Smooth muscle cell (in vitro differentiated cells): ENCODE data around the gene DPPA5. TPM values are rescaled to one million over a fixed set of nuclear protein-coding genes. Genes with fewer than 3 reads are reported as not detected.
"Not testable (repeated sequence)": the region's sequence is repeated elsewhere in the genome, so short reads cannot be mapped to it uniquely, and the experiment has no call there.

Experiments used
- DNase-seq: peaks from one replicate; lab custom pipeline; 2025; ENCODE audit not compliant: unreplicated experiment; lab: John Stamatoyannopoulos, UW
- H2AFZ ChIP-seq: fragments of 200-600 bp; sonication (generic); 2 replicates; pipeline ENCODE4 v1.6.0; 2016; ENCODE audit warnings: antibody characterized with exemption, low read depth, mild to moderate bottlenecking
- H3F3A ChIP-seq: fragments of 200-600 bp; sonication (generic); 2 replicates; pipeline ENCODE4 v1.6.0; 2017; ENCODE audit warnings: antibody characterized with exemption, low read depth
- H3K27ac ChIP-seq: fragments of 200-600 bp; sonication (generic); 2 replicates; pipeline ENCODE4 v1.5.1; 2016; ENCODE audit warnings: low read depth, mild to moderate bottlenecking
- H3K27me3 ChIP-seq: fragments of 200-600 bp; sonication (generic); 2 replicates; pipeline ENCODE4 v1.6.1; 2016; ENCODE audit warnings: low read depth, mild to moderate bottlenecking
- H3K36me3 ChIP-seq: fragments of 200-600 bp; sonication (generic); 2 replicates; pipeline ENCODE4 v1.5.1; 2016; ENCODE audit warnings: low read depth
- H3K4me1 ChIP-seq: fragments of 200-600 bp; sonication (generic); 2 replicates; pipeline ENCODE4 v1.5.1; 2016; ENCODE audit warnings: low read depth
- H3K4me2 ChIP-seq: fragments of 200-600 bp; sonication (generic); 2 replicates; pipeline ENCODE4 v1.6.0; 2016; ENCODE audit warnings: mild to moderate bottlenecking
- H3K4me3 ChIP-seq: fragments of 200-600 bp; sonication (generic); 2 replicates; pipeline ENCODE4 v1.5.1; 2016; ENCODE audit warnings: mild to moderate bottlenecking
- H3K79me2 ChIP-seq: fragments of 200-600 bp; sonication (generic); 2 replicates; pipeline ENCODE4 v1.6.0; 2016; ENCODE audit warnings: low read depth, mild to moderate bottlenecking
- H3K9ac ChIP-seq: fragments of 200-600 bp; sonication (generic); 2 replicates; pipeline ENCODE4 v1.6.0; 2016; ENCODE audit warnings: low read depth
- H3K9me3 ChIP-seq: fragments of 200-600 bp; sonication (generic); replicated peaks from 2 replicates; pipeline ENCODE4 v1.5.1; 2016; ENCODE audit warnings: low read depth
- H4K20me1 ChIP-seq: fragments of 200-600 bp; sonication (generic); 2 replicates; pipeline ENCODE4 v1.6.0; 2016; ENCODE audit warnings: low read depth
- WGBS: methylation state at CpG from one replicate; pipeline ENCODE4 v1.1.7; 2016; ENCODE audit warnings: low lambda C conversion rate; 5-methylcytosine and 5-hydroxymethylcytosine counted together
- polyA plus RNA-seq: library from polyadenylated mRNA; unstranded; fragments of >200 nt; fragmentation: Nextera tagmentation; extraction: Ambion mirVana; gene quantifications from 2 replicates; pipeline ENCODE4 v1.2.1, GENCODE V29; 2016
- total RNA-seq: library from RNA; depleted of rRNA; stranded (reverse); fragments of >200 nt; gene quantifications from 2 replicates; pipeline ENCODE4 v1.2.3, GENCODE V29; 2014
- TF ChIP-seq, protein P1 (sequence below): fragments of 200-600 bp; sonication (generic); IDR thresholded peaks from 2 replicates; pipeline ENCODE4 v1.5.1; 2017; ENCODE audit warnings: borderline replicate concordance, mild to moderate bottlenecking, antibody characterized with exemption; ENCODE audit not compliant: insufficient read depth, poor library complexity, severe bottlenecking

The DPPA5 gene
- total and polyA plus RNA-seq, 2 experiments from 2014 or later, result not detected

DNA sequence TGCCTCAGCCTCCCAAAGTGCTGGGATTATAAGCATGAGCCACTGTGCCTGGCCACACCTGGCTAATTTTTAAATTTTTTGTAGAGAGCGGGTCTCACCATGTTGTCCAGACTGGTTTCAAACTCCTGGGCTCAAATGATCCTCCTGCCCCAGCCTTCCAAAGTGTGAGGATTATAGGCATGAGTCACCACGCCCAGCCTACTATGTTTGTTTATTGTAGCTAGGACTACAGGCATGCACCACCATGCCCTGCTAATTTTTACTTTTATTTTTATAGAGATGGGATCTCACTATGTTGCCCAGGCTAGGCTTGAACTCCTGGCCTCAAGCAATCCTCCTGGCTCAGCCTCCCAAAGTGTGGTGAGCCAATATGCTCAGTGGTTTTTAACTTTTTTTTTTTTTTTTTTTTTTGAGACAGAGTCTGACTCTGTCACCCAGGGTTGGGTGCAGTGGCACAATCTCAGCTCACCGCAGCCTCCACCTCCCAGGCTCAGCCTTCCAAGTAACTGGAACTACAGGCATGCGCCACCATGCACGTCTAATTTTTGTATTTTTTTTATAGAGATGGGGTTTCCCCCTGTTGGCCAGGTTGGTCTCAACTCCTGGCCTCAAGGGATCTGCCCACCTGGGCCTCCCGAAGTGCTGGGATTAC, 28.5 kb upstream of the DPPA5 start:
- H4K20me1 ChIP-seq, result no peaks in the 10 kb centered on the region
- H3K4me2 ChIP-seq, result no peak overlapping the region
- TF ChIP-seq, protein P1, sequence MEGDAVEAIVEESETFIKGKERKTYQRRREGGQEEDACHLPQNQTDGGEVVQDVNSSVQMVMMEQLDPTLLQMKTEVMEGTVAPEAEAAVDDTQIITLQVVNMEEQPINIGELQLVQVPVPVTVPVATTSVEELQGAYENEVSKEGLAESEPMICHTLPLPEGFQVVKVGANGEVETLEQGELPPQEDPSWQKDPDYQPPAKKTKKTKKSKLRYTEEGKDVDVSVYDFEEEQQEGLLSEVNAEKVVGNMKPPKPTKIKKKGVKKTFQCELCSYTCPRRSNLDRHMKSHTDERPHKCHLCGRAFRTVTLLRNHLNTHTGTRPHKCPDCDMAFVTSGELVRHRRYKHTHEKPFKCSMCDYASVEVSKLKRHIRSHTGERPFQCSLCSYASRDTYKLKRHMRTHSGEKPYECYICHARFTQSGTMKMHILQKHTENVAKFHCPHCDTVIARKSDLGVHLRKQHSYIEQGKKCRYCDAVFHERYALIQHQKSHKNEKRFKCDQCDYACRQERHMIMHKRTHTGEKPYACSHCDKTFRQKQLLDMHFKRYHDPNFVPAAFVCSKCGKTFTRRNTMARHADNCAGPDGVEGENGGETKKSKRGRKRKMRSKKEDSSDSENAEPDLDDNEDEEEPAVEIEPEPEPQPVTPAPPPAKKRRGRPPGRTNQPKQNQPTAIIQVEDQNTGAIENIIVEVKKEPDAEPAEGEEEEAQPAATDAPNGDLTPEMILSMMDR, result no peak
- H3K4me3 ChIP-seq, result no peak overlapping the region
- 92% methylated on average over 6 of the region's 6 CpGs for WGBS
- H3K9ac ChIP-seq, result no peak overlapping the region
- no peaks in the 10 kb centered on the region for H3F3A ChIP-seq
- H3K79me2 ChIP-seq, result no peaks in the 10 kb centered on the region
- no peaks in the 10 kb centered on the region for H3K9me3 ChIP-seq
- no peak for DNase-seq
- H3K36me3 ChIP-seq, result no peaks in the 10 kb centered on the region
- no peak overlapping the region for H2AFZ ChIP-seq
- no peaks in the 10 kb centered on the region for H3K4me1 ChIP-seq
- H3K27me3 ChIP-seq, result no peaks in the 10 kb centered on the region
- no peak overlapping the region for H3K27ac ChIP-seq

DNA sequence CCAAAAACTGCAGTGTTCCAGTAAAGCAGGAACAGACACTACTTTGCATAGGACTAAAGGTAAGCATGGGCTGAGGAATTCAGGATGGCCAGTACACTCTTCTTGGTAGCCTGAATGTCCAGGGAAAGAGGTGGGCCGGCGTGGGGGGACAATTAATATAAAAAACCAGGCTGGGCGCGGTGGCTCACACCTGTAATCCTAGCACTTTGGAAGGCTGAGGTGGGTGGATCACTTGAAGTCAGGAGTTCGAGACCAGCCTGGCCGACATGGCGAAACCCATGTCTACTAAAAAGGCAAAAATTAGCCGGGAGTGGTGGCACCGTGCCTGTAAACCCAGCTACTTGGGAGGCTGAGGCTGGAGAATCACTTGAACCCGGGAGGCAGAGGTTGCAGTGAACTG, 27.5 kb upstream of the DPPA5 start:
- 96% methylated on average over 10 of the region's 10 CpGs for WGBS
- H3K27ac ChIP-seq, result not testable (repeated sequence)

DNA sequence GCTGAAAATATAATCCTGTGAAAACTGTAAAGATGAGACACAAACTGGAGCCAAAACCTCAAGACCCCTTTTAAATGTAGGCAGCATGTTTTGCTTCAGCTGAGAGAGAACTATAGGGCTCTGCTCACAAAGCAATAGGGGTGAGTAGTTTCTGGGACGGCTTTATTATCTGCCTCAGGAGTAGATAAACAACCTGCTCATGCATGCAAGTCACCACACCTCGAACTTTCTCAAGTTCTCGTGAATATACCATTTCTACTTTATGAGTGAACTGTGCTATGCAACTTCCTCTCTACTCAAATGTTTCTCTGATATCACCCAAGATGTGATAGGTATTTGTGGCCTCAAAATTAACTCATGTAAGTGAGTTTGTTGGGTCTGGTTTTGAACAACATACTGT, 23.1 kb upstream of the DPPA5 start:
- Histone ChIP-seq H3K4me1 (no peaks in the 10 kb centered on the region), H3K36me3 (no peaks in the 10 kb centered on the region), H3K4me2 (no peak overlapping the region), H3F3A (no peaks in the 10 kb centered on the region), H3K9ac (no peak overlapping the region), H3K4me3 (no peak overlapping the region), H3K79me2 (no peaks in the 10 kb centered on the region), H3K27ac (no peak overlapping the region), H3K27me3 (no peaks in the 10 kb centered on the region), H3K9me3 (no peaks in the 10 kb centered on the region), H4K20me1 (no peaks in the 10 kb centered on the region), H2AFZ (no peak overlapping the region)
- WGBS, result 89% methylated on average over 3 of the region's 3 CpGs
- TF ChIP-seq, protein P1, result no peak
- no peak for DNase-seq

More for the DNA sequence above, 27.5 kb upstream of the DPPA5 start:
- not testable (repeated sequence) for H3K9ac ChIP-seq, H3K79me2 ChIP-seq, H2AFZ ChIP-seq, H3K9me3 ChIP-seq, DNase-seq, H3F3A ChIP-seq, H3K4me2 ChIP-seq, H4K20me1 ChIP-seq, H3K4me1 ChIP-seq, H3K4me3 ChIP-seq, H3K36me3 ChIP-seq, H3K27me3 ChIP-seq

DNA sequence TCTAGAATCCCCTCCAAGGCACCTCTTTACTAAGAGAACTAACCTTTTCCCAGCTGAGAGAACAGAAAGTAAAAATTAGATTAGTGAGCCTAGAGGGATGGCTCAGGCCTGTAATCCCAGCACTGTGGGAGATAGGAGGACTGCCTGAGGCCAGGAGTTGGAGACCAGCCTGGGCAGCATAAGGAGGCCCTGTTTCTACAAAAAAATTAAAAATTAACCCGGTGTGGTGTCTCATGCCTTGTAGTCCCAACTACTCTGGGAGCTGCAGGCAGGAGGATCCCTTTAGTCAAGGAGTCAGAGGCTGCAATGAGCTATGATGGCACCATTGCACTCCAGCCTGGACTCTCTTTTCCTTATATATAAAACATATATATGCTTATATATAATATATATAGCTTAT, 21.1 kb upstream of the DPPA5 start:
- Histone ChIP-seq H3K9ac (no peak overlapping the region), H3K27ac (no peak overlapping the region), H3K36me3 (no peaks in the 10 kb centered on the region), H3K4me2 (no peak overlapping the region), H4K20me1 (no peaks in the 10 kb centered on the region), H2AFZ (no peak overlapping the region), H3F3A (no peaks in the 10 kb centered on the region), H3K27me3 (no peaks in the 10 kb centered on the region), H3K79me2 (no peaks in the 10 kb centered on the region), H3K4me1 (no peaks in the 10 kb centered on the region), H3K4me3 (no peak overlapping the region), H3K9me3 (no peaks in the 10 kb centered on the region)
- TF ChIP-seq, protein P1, result no peak
- WGBS, result 100% methylated on average over 1 of the region's 1 CpG
- DNase-seq, result no peak
